Keratinocyte (primary cell): Measurements from ENCODE around the gene PTPRD. TPM values are rescaled to one million over a fixed set of nuclear protein-coding genes. Genes with fewer than 3 reads are reported as not detected.

ENCODE experiments used
- DNase-seq: peaks from one replicate; pipeline ENCODE4 v3.0.0-alpha.2; 2011; ENCODE audit warnings: low read depth, missing footprints, low spot score
- FAIRE-seq: peaks from 2 replicates; lab custom pipeline; 2011; peaks lifted over from hg19 to GRCh38; lab: Jason Lieb, UNC
- H2AFZ ChIP-seq: 2 replicates; pipeline ENCODE4 v1.6.0; 2012; ENCODE audit warnings: low read length, control low read depth, inconsistent platforms; ENCODE audit not compliant: control insufficient read depth
- H3K27ac ChIP-seq: 2 replicates; pipeline ENCODE4 v1.5.1; 2011; ENCODE audit warnings: low read length; ENCODE audit not compliant: control insufficient read depth, insufficient read depth
- H3K27me3 ChIP-seq: 3 replicates; pipeline ENCODE4 v1.6.0; 2011; ENCODE audit warnings: low read length; ENCODE audit not compliant: control insufficient read depth, insufficient read depth; ENCODE audit errors: extremely low read depth
- H3K36me3 ChIP-seq, 2 experiments: 2 replicates in 1 of 2; 3 replicates in 1 of 2; pipeline ENCODE4 v1.5.1; 2011; ENCODE audit warnings: low read length in 2 of 2, mild to moderate bottlenecking in 1 of 2; ENCODE audit not compliant: control insufficient read depth in 2 of 2, insufficient read depth in 2 of 2; ENCODE audit errors: extremely low read depth in 1 of 2
- H3K4me1 ChIP-seq: 3 replicates; pipeline ENCODE4 v1.5.1; 2011; ENCODE audit warnings: low read length; ENCODE audit not compliant: control insufficient read depth, insufficient read depth; ENCODE audit errors: extremely low read depth
- H3K4me2 ChIP-seq: 3 replicates; pipeline ENCODE4 v1.6.0; 2011; ENCODE audit warnings: low read depth, low read length; ENCODE audit not compliant: control insufficient read depth, insufficient read depth; ENCODE audit errors: extremely low read depth
- H3K4me3 ChIP-seq, 3 experiments: fragments of 200-600 bp in 1 of 3; sonication (generic) in 1 of 3; 2 replicates in 2 of 3; 3 replicates in 1 of 3; pipeline ENCODE4 v1.5.1; 2011 to 2016; ENCODE audit warnings: low read length in 3 of 3, mild to moderate bottlenecking in 3 of 3, control low read depth in 2 of 3, inconsistent platforms in 1 of 3, low read depth in 1 of 3, mixed read lengths in 1 of 3, mixed run types in 1 of 3, moderate library complexity in 1 of 3; ENCODE audit not compliant: control insufficient read depth in 2 of 3, insufficient read depth in 2 of 3; ENCODE audit errors: extremely low read depth in 1 of 3
- H3K79me2 ChIP-seq: 2 replicates; pipeline ENCODE4 v1.6.0; 2012; ENCODE audit warnings: low read length; ENCODE audit not compliant: control insufficient read depth, insufficient read depth
- H3K9ac ChIP-seq: 3 replicates; pipeline ENCODE4 v1.6.0; 2011; ENCODE audit warnings: low read length; ENCODE audit not compliant: control insufficient read depth, insufficient read depth; ENCODE audit errors: extremely low read depth
- H3K9me1 ChIP-seq: 3 replicates; pipeline ENCODE4 v1.6.0; 2011; ENCODE audit warnings: low read length; ENCODE audit not compliant: control insufficient read depth, insufficient read depth; ENCODE audit errors: extremely low read depth
- H3K9me3 ChIP-seq: 2 replicates; pipeline ENCODE4 v1.5.1; 2012; ENCODE audit warnings: low read depth, low read length; ENCODE audit not compliant: control insufficient read depth
- H4K20me1 ChIP-seq: 3 replicates; pipeline ENCODE4 v1.6.0; 2011; ENCODE audit warnings: low read length; ENCODE audit not compliant: control insufficient read depth, insufficient read depth; ENCODE audit errors: extremely low read depth
- EZH2 ChIP-seq: IDR thresholded peaks from one replicate; pipeline ENCODE4 v1.6.1; 2012; ENCODE audit warnings: inconsistent platforms, mild to moderate bottlenecking, low read length, moderate library complexity
- dilution Hi-C: fragments of 300-500 bp; cut with MboI; formaldehyde crosslinking; loops from one replicate; pipeline ENCODE4 v1.7.0; 2020; ENCODE audit warnings: low sequenced_read_pairs; ENCODE audit not compliant: extremely low pct_ligation_motif_present
- polyA plus RNA-seq, 5 experiments: library from polyadenylated mRNA; depleted of rRNA in 3 of 5; stranded (reverse) in 3 of 5; stranded (forward) in 1 of 5; unstranded in 1 of 5; fragments of >200 nt; gene quantifications; 1 replicate in 1 of 5; 2 replicates in 3 of 5; 3 replicates in 1 of 5; pipeline versions ENCODE4 v1.2.1 to v1.2.3, GENCODE V29; 2011 to 2012; ENCODE audit warnings: missing spikeins in 2 of 5, low read depth in 1 of 5, low replicate concordance in 1 of 5
- TF ChIP-seq, protein P1 (sequence below), 3 experiments: IDR thresholded peaks in 1 of 3; conservative IDR thresholded peaks in 1 of 3; optimal IDR thresholded peaks in 1 of 3; 2 replicates in 2 of 3; 3 replicates in 1 of 3; pipeline versions ENCODE3 to v1.5.1; 2011; ENCODE audit warnings: low read length in 3 of 3, mild to moderate bottlenecking in 3 of 3, moderate library complexity in 2 of 3, control low read depth in 1 of 3, inconsistent platforms in 1 of 3; ENCODE audit not compliant: insufficient read depth in 2 of 3; ENCODE audit errors: extremely low read depth in 1 of 3

The PTPRD gene
- polyA plus RNA-seq, 1 donor (not counting 4 experiments of a cell fraction or from before 2014, with no cell fraction given) = 0.10 TPM

DNA sequence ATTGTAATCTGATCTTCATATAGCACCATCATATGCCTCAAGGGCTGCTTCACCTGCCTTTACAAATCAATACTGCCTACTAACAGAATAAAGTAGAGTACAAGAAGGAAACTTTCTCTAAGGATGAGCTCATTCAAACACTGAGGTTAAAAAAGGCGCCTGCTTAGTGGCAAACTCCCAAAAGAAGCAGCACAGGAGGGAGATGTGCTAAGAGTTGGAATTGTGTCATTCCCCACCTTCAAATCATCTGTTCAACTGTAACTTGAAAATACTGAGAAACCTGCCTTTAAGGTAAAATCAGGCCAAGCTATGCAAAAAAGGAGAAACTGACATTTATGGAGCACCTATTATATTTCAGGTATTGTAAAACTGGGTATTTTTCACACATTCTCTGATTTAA is 560.6 kb downstream of the PTPRD start:
- H3K4me2 ChIP-seq = no peak overlapping the region
- dilution Hi-C loops = no loop called here
- FAIRE-seq = no peak
- H3K79me2 ChIP-seq = no peaks in the 10 kb centered on the region
- H3K36me3 ChIP-seq = no peaks in the 10 kb centered on the region
- no peak overlapping the region for H3K4me3 ChIP-seq
- no peaks in the 10 kb centered on the region for H3K9me1 ChIP-seq
- no peak overlapping the region for H3K9ac ChIP-seq
- no peaks in the 10 kb centered on the region for H4K20me1 ChIP-seq
- no peak overlapping the region for H3K27ac ChIP-seq
- TF ChIP-seq EZH2 = no peak
- TF ChIP-seq, protein P1, sequence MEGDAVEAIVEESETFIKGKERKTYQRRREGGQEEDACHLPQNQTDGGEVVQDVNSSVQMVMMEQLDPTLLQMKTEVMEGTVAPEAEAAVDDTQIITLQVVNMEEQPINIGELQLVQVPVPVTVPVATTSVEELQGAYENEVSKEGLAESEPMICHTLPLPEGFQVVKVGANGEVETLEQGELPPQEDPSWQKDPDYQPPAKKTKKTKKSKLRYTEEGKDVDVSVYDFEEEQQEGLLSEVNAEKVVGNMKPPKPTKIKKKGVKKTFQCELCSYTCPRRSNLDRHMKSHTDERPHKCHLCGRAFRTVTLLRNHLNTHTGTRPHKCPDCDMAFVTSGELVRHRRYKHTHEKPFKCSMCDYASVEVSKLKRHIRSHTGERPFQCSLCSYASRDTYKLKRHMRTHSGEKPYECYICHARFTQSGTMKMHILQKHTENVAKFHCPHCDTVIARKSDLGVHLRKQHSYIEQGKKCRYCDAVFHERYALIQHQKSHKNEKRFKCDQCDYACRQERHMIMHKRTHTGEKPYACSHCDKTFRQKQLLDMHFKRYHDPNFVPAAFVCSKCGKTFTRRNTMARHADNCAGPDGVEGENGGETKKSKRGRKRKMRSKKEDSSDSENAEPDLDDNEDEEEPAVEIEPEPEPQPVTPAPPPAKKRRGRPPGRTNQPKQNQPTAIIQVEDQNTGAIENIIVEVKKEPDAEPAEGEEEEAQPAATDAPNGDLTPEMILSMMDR (optimal IDR thresholded peaks at IDR 0.05 in 1 of 3, IDR thresholded peaks at IDR 0.05 in 1 of 3, conservative IDR thresholded peaks at IDR 0.05 in 1 of 3; ENCODE audit: extremely low read depth in 1 of 3, insufficient read depth in 2 of 3, low read length in 3 of 3) = no peak
- no peaks in the 10 kb centered on the region for H3K9me3 ChIP-seq
- H3K4me1 ChIP-seq = peaks cover 10% of the 10 kb centered on the region
- DNase-seq = no peak
- no peak overlapping the region for H2AFZ ChIP-seq
- H3K27me3 ChIP-seq = no peaks in the 10 kb centered on the region

DNA sequence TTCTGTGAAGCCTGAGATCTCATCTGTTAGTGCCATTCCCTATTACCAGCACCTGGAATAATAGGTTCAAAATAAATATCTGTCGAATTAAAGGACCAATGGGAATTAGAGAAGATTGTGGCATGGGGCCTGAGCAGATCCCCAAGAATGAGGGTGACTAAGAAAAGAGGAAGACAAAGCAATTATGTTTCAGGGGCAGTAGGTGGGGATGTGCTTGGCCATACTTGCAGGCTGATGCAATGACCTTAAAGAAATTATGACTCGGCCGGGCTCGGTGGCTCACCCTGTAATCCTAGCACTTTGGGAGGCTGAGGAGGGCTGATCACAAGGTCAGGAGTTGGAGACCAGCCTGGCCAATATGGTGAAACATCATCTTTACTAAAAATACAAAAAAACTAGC is 562.8 kb downstream of the PTPRD start:
- Histone ChIP-seq H3K4me3 (no peak overlapping the region), H3K79me2 (no peaks in the 10 kb centered on the region), H3K9me3 (no peaks in the 10 kb centered on the region), H3K9me1 (no peaks in the 10 kb centered on the region), H4K20me1 (no peaks in the 10 kb centered on the region), H3K9ac (no peak overlapping the region), H3K27ac (no peak overlapping the region), H3K36me3 (no peaks in the 10 kb centered on the region), H2AFZ (no peak overlapping the region), H3K4me1 (peaks cover 6% of the 10 kb centered on the region), H3K4me2 (no peak overlapping the region), H3K27me3 (no peaks in the 10 kb centered on the region)
- dilution Hi-C loops = no loop called here
- DNase-seq (no peak), FAIRE-seq (no peak)
- TF ChIP-seq EZH2 = no peak
- TF ChIP-seq, protein P1 (optimal IDR thresholded peaks at IDR 0.05 in 1 of 3, IDR thresholded peaks at IDR 0.05 in 1 of 3, conservative IDR thresholded peaks at IDR 0.05 in 1 of 3; ENCODE audit: extremely low read depth in 1 of 3, insufficient read depth in 2 of 3, low read length in 3 of 3) = no peak
